Mucosa of descending colon (tissue), 3 donors: ENCODE measurements around the gene MRGPRD. TPM values are rescaled to one million over a fixed set of nuclear protein-coding genes. Genes with fewer than 3 reads are reported as not detected.

ENCODE experiments used
- ATAC-seq: fragments of 200-7000 bp; cut with Tn5 transposase; one replicate; pipeline ENCODE4 v1.9.1; 2020; ENCODE audit warnings: mild to moderate bottlenecking, moderate library complexity
- DNase-seq, 3 donors: peaks; one replicate each; pipeline ENCODE4 v3.0.0-alpha.2; 2020
- H3K36me3 ChIP-seq: fragments of 200-600 bp; one replicate; pipeline ENCODE4 v1.8.0; 2021; ENCODE audit warnings: low read depth, mild to moderate bottlenecking
- H3K4me1 ChIP-seq: fragments of 200-600 bp; one replicate; pipeline ENCODE4 v1.8.0; 2021; ENCODE audit warnings: low read depth, mild to moderate bottlenecking
- H3K4me3 ChIP-seq: fragments of 200-600 bp; one replicate; pipeline ENCODE4 v1.8.0; 2021; ENCODE audit warnings: mild to moderate bottlenecking
- H3K9me3 ChIP-seq: fragments of 200-600 bp; one replicate; pipeline ENCODE4 v1.8.0; 2021; ENCODE audit warnings: mild to moderate bottlenecking
- CTCF ChIP-seq: fragments of 200-600 bp; IDR thresholded peaks from one replicate; pipeline ENCODE4 v1.8.0; 2022; ENCODE audit warnings: antibody characterized with exemption, mild to moderate bottlenecking
- intact Hi-C, 2 donors: fragments of 100-400 bp; cut with DNase I in 1 of 2; cut with micrococcal nuclease in 1 of 2; formaldehyde crosslinking; loops; one replicate each; pipeline versions ENCODE4 v1.11.0 to v1.11.1; 2022; cut with DNase I, micrococcal nuclease
- total RNA-seq, 3 donors: library from RNA; stranded (reverse); fragmentation: NEBNext Ultra II Directional in 2 of 3; extraction: Animal tissue kit (Norgen Biotek cat#: 25700) in 2 of 3; gene quantifications; one replicate each; pipeline versions ENCODE4 v1.2.1 to v1.2.4, GENCODE V29; 2021 to 2023
- donor health status: DM: no; HTN: no; CAD: no; lungs with moderate emphysema.
- donor health status: DM: no; HTN: no; CAD: no.
- donor health status: DM: no; HTN: yes; CAD: no.

The MRGPRD gene
- total RNA-seq, 3 donors from 2014 or later: 0.41 TPM; not detected in 2

DNA sequence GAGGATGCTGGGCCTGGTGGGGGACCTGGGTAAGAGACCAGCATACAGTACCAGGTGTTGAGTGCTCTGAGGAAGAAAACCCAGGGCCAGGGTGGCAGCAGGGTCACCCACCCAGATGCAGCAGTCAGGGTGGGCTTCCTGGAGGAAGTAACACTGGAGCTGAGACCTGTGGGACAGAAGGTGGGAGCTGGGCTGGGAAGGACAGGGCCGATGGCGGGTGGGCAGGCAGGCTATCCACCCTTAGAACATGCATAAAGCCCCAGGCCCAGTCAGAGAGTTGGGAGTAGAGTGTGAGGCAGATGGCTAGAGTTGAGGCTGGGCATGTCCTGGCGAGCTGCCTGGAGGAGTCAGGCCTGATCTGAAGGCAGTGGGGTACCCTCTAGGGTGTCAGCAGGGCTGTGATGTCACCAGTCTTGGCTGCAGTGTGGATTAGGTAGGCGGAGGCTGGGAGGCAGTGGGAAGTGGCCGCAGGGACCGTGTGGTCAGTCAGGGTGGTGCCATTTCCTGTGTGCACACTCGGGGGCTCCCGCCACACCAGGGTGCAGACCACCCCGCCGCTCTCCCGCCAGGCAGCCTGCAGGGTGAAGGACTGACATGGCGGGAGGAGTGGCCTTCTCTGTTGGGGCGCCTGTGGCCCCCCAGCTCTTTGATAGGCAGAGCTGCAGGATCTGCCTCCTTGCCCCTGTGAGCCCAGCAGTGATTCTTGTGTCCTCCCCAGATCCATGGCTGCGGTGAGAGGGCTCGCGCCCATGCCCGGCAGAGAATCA is 41.8 kb downstream of the MRGPRD start:
- Histone ChIP-seq H3K4me3 (no peak overlapping the region), H3K4me1 (peaks cover 12% of the 10 kb centered on the region), H3K9me3 (no peaks in the 10 kb centered on the region), H3K36me3 (no peaks in the 10 kb centered on the region)
- TF ChIP-seq CTCF: no peak
- intact Hi-C loops: no loop called here
- DNase-seq (no peak), ATAC-seq (no peak)

DNA sequence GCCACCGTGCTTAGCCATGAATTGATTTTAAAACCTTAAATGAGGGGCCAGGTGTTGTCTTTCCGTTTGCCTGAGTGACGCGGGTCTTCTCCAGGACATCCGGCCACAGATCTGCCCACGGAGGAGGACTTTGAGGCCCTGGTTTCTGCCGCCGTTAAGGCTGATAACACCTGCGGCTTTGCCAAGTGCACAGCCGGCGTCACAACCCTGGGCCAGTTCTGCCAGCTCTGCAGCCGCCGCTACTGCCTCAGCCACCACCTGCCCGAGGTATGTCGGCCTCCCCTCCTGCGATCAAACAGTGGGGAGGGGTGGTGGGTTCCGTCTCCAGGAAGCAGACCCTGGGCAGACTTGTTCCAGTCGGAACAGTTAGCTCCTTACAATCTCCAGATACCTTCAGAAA is 42.7 kb downstream of the MRGPRD start:
- DNase-seq (no peak), ATAC-seq (no peak)
- peaks cover 5% of the 10 kb centered on the region for H3K4me1 ChIP-seq
- intact Hi-C loops: no loop called here
- no peak for TF ChIP-seq CTCF
- H3K36me3 ChIP-seq: no peaks in the 10 kb centered on the region
- H3K4me3 ChIP-seq: no peak overlapping the region
- no peaks in the 10 kb centered on the region for H3K9me3 ChIP-seq

DNA sequence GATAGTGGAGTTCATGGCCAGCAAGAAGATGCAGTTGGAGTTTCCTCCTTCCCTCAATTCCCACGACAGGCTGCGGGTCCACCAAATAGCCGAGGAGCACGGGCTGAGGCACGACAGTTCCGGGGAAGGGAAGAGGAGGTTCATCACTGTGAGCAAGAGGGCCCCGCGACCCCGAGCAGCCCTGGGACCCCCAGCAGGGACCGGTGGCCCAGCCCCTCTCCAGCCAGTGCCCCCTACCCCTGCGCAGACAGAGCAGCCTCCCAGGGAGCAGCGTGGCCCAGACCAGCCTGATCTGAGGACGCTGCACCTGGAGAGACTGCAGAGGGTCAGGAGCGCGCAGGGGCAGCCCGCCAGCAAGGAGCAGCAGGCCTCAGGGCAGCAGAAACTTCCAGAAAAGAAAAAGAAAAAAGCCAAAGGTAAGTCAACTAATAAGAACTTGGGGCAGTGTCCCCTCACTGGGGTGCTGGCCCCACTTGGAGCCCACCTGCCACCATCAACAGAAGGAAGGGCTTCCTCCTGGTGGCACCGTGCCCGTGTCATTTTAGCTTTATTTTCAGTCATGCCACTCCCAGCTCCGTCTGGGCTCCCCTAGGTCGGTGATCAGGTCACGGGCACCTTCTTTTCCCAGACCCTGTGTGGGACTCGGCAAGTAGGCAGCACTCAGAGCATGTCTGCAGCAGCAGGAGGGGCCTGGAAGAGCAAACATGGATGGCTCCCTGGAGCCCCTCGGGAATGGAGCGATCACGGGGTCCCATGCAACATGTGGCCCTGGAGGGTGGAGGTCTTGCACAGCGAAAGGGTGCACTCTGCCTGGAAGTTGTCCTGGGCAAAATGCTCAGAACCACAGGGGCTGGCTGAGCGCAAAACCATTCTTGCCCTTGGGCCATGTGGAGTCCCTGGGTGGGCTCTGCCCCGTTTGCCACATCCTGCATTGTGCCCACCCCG is 43.8 kb downstream of the MRGPRD start:
- H3K9me3 ChIP-seq: no peaks in the 10 kb centered on the region
- TF ChIP-seq CTCF: no peak
- no peak overlapping the region for H3K4me3 ChIP-seq
- DNase-seq: no peak
- no peaks in the 10 kb centered on the region for H3K36me3 ChIP-seq
- intact Hi-C loops: no loop called here
- no peaks in the 10 kb centered on the region for H3K4me1 ChIP-seq
- no peak for ATAC-seq

GRCh38 chr11:68936358-68936636 is 44.5 kb downstream of the MRGPRD start:
- no peaks in the 10 kb centered on the region for H3K36me3 ChIP-seq
- no peak for TF ChIP-seq CTCF

DNA sequence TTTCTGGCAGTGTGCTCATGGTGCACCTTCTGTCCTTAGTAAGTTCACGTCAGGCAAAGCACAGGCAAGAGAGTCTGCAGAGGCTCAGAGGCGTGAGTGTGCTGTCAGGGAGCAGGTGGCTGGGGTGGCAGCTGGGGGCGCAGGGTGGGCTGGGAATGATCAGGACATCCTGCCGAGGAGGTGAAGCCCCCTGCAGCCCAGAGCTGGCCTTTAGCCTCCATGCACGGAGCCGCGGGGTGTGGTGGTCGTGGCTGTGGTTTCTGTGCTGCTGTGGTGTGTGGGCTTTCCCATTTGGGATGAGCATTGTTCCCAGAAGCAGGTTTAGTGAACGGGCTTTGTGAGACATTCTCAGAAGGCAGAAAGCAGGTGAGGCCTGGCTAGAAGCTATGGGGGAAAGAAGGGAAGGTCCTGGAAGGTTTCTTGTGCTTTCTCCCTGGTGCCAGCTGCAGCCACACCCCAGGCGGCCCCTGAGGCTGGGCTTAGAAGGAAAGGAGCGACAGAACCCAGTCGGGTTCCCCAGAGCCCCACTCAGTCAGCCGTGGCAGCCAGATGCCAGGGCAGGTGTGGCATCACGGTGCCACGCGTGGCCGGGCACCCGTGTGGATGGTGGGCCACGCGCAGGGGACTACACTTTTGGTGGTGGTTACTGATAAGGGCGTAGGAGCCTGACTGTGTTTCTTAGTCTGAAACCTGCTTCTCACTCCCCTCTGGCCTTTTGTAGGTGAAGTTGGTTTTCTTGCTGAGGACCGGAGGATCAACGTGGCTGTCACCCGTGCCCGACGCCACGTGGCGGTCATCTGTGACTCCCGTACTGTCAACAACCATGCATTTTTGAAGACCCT is 45.0 kb downstream of the MRGPRD start:
- H3K9me3 ChIP-seq: no peaks in the 10 kb centered on the region
- no peak for ATAC-seq
- no peak overlapping the region for H3K4me3 ChIP-seq
- intact Hi-C loops: no loop called here
- DNase-seq: no peak
- H3K4me1 ChIP-seq: no peaks in the 10 kb centered on the region
- H3K36me3 ChIP-seq: no peaks in the 10 kb centered on the region
- no peak for TF ChIP-seq CTCF

More at GRCh38 chr11:68936358-68936636, 44.5 kb downstream of the MRGPRD start:
- DNase-seq (no peak), ATAC-seq (no peak)
- no peak overlapping the region for H3K4me3 ChIP-seq
- H3K4me1 ChIP-seq: no peaks in the 10 kb centered on the region
- H3K9me3 ChIP-seq: no peaks in the 10 kb centered on the region
- intact Hi-C loops: no loop called here
